PC-3 (cell line): ENCODE measurements around the gene MTCH1. TPM values are rescaled to one million over a fixed set of nuclear protein-coding genes. Genes with fewer than 3 reads are reported as not detected.

Experiments used
- ATAC-seq: fragments of 200-7000 bp; cut with Tn5 transposase; 2 replicates; pipeline ENCODE4 v1.9.1; 2020; ENCODE audit warnings: mild to moderate bottlenecking, moderate library complexity
- BruUV-seq: library from RNA; stranded (reverse); fragments of 400-500 nt; replicated peaks from 2 replicates; lab custom pipeline; 2021; lab: Mats Ljungman, UMichigan
- CTCF ChIA-PET: fragments of 300-600 bp; sonication (Branson Sonifier 250); formaldehyde crosslinking; loops from one replicate; lab custom pipeline; 2022; ENCODE audit warnings: antibody characterized with exemption; lab: Charles Lee
- POLR2A ChIA-PET: fragments of 300-600 bp; sonication (Branson Sonifier 250); formaldehyde crosslinking; loops from one replicate; lab custom pipeline; 2022; ENCODE audit warnings: antibody characterized with exemption; ENCODE audit not compliant: unreplicated experiment; lab: Charles Lee
- DNase-seq: peaks from one replicate; pipeline ENCODE4 v3.0.0-alpha.2; 2015
- H2AFZ ChIP-seq: fragments of 300-600 bp; sonication (generic); 2 replicates; pipeline ENCODE4 v1.6.0; 2016; ENCODE audit warnings: antibody characterized with exemption, low read length
- H3F3A ChIP-seq: fragments of 300-600 bp; sonication (generic); one replicate; pipeline ENCODE4 v1.6.0; 2017; ENCODE audit warnings: antibody characterized with exemption, low read length, control low read depth, mild to moderate bottlenecking; ENCODE audit not compliant: unreplicated experiment
- H3K27ac ChIP-seq: fragments of 300-600 bp; sonication (generic); 2 replicates; pipeline ENCODE4 v1.5.1; 2016; ENCODE audit warnings: mild to moderate bottlenecking, low read length
- H3K27me3 ChIP-seq: fragments of 300-600 bp; sonication (generic); 2 replicates; pipeline ENCODE4 v1.6.1; 2016; ENCODE audit warnings: low read length, mixed read lengths
- H3K36me3 ChIP-seq: fragments of 300-600 bp; sonication (generic); 2 replicates; pipeline ENCODE4 v1.6.1; 2016; ENCODE audit warnings: low read depth, mixed run types, low read length, mixed read lengths
- H3K4me1 ChIP-seq: fragments of 300-600 bp; sonication (generic); 2 replicates; pipeline ENCODE4 v1.5.1; 2016; ENCODE audit warnings: low read length; ENCODE audit not compliant: insufficient read depth
- H3K4me2 ChIP-seq: fragments of 300-600 bp; sonication (generic); 2 replicates; pipeline ENCODE4 v1.6.0; 2016; ENCODE audit warnings: low read length
- H3K4me3 ChIP-seq: fragments of 300-600 bp; sonication (generic); 2 replicates; pipeline ENCODE4 v1.5.1; 2016; ENCODE audit warnings: mild to moderate bottlenecking, low read length, mixed read lengths
- H3K79me2 ChIP-seq: fragments of 300-600 bp; sonication (generic); 2 replicates; pipeline ENCODE4 v1.6.1; 2017; ENCODE audit warnings: low read length, mixed read lengths
- H3K9ac ChIP-seq: fragments of 300-600 bp; sonication (generic); 2 replicates; pipeline ENCODE4 v1.6.0; 2016; ENCODE audit warnings: mild to moderate bottlenecking, low read length
- H3K9me2 ChIP-seq: fragments of 300-600 bp; sonication (generic); replicated peaks from 2 replicates; pipeline ENCODE4 v1.6.1; 2016; ENCODE audit warnings: mixed run types, low read length, mixed read lengths
- H3K9me3 ChIP-seq: fragments of 300-600 bp; sonication (generic); 2 replicates; pipeline ENCODE4 v1.6.1; 2016; ENCODE audit warnings: low read length, mixed read lengths
- H4K20me1 ChIP-seq: fragments of 300-600 bp; sonication (generic); 2 replicates; pipeline ENCODE4 v1.6.1; 2016; ENCODE audit warnings: low read length, mixed read lengths
- CTCF ChIP-seq: fragments of 300-600 bp; sonication (generic); conservative IDR thresholded peaks from 2 replicates; pipeline ENCODE4 v1.5.1; 2017; ENCODE audit warnings: antibody characterized with exemption, low read depth, mild to moderate bottlenecking, low read length
- EZH2 ChIP-seq: fragments of 300-600 bp; sonication (generic); IDR thresholded peaks from one replicate; pipeline ENCODE4 v1.6.1; 2017; ENCODE audit warnings: antibody characterized with exemption, mild to moderate bottlenecking, low read length; ENCODE audit not compliant: unreplicated experiment
- EZH2phosphoT487 ChIP-seq: fragments of 300-600 bp; sonication (generic); IDR thresholded peaks from 2 replicates; pipeline ENCODE4 v1.6.1; 2018; ENCODE audit warnings: mild to moderate bottlenecking, antibody characterized with exemption, low read length, borderline replicate concordance
- intact Hi-C: fragments of 100-400 bp; cut with micrococcal nuclease; formaldehyde crosslinking; loops from 2 replicates; pipeline ENCODE4 v1.9.0; 2023
- total RNA-seq: library from RNA; depleted of rRNA; stranded (reverse); fragments of >200 nt; gene quantifications from 2 replicates; pipeline ENCODE4 v1.2.3, GENCODE V29; 2014

Gene MTCH1
- total RNA-seq, 1 experiment from 2014 or later, result 253 TPM

DNA sequence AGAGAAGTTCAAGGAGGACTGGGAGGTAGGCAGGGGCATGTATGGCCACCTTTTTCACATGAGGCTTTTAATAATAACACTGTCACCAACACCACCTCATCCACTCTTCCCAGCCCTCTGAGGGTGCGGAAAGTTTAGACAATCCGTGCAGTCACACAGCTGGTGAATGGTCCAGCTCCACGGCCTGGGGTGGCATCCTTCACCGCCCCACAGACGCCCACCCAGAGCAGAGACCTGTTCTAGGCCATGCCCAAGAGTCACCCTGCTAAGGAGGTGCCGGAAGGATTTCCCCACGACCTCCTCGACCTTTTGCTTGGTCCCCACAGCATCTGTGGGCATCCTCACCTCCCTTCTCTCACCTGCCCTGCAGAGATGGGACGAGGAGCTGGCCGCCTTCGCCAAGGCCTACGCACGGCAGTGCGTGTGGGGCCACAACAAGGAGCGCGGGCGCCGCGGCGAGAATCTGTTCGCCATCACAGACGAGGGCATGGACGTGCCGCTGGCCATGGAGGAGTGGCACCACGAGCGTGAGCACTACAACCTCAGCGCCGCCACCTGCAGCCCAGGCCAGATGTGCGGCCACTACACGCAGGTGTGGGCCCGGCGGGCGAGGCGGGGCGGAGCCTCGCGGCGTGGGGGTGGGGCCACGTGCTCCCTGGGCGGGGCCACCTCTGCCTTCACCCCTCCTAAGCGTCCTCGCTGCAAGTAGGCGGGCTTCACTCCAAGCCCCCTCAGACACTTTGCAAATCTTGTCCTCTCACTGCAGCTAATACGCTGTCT, 27.0 kb downstream of the MTCH1 start:
- ATAC-seq, result no peak
- Histone ChIP-seq H3K27ac (no peak overlapping the region), H3K4me2 (no peak overlapping the region), H4K20me1 (no peaks in the 10 kb centered on the region), H3K27me3 (no peaks in the 10 kb centered on the region), H3K9me3 (no peaks in the 10 kb centered on the region), H3K79me2 (no peaks in the 10 kb centered on the region), H3K9me2 (no peaks in the 10 kb centered on the region), H3F3A (no peaks in the 10 kb centered on the region), H3K4me3 (no peak overlapping the region), H2AFZ (no peak overlapping the region), H3K4me1 (peaks cover 26% of the 10 kb centered on the region), H3K9ac (no peak overlapping the region), H3K36me3 (no peaks in the 10 kb centered on the region)
- CTCF ChIA-PET, result no interaction called here
- no peak for DNase-seq
- TF ChIP-seq EZH2phosphoT487, result no peak
- TF ChIP-seq CTCF, result no peak
- no peak for TF ChIP-seq EZH2
- no TSS peak for BruUV-seq
- intact Hi-C loops, result loop anchor here (5.0 kb wide), 1 partner anchor 47 kb away; no protein-coding TSS in a partner anchor
- POLR2A ChIA-PET, result no interaction called here

DNA sequence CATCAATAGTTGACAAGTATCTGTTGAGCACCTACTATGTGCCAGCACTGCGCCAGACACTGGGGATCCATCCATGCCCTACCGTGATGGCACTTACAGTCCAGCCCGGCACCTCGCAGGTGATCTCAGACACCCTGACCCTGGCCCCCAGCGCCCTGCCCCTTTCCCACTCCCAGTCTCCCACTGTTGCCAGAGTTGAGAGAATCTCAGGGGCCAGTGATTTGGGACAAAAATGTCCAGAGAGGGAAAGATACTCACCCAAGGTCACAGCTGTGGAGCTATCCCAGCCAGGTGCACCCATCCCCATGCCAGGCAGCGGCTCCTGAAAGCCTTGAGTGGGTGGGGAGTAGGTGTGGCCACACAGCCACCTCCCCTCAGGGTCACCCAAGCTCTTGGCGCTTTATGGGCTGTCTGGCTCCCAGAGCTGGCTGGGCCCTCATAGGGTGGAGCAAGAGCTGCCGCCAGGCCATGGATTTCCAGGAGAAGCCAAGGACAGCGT, 28.2 kb downstream of the MTCH1 start:
- ATAC-seq (no peak), DNase-seq (no peak)
- intact Hi-C loops, result loop anchor here (5.0 kb wide), 1 partner anchor 46 kb away; no protein-coding TSS in a partner anchor
- Histone ChIP-seq H3K9ac (no peak overlapping the region), H2AFZ (no peak overlapping the region), H3F3A (no peaks in the 10 kb centered on the region), H3K9me2 (no peaks in the 10 kb centered on the region), H3K27ac (no peak overlapping the region), H3K27me3 (no peaks in the 10 kb centered on the region), H4K20me1 (no peaks in the 10 kb centered on the region), H3K79me2 (no peaks in the 10 kb centered on the region), H3K36me3 (no peaks in the 10 kb centered on the region), H3K4me3 (no peak overlapping the region), H3K4me1 (peaks cover 26% of the 10 kb centered on the region), H3K4me2 (no peak overlapping the region), H3K9me3 (no peaks in the 10 kb centered on the region)
- ChIA-PET POLR2A (no interaction called here), CTCF (no interaction called here)
- no peak for TF ChIP-seq EZH2phosphoT487
- no peak for TF ChIP-seq CTCF
- TF ChIP-seq EZH2, result no peak
- BruUV-seq, result no TSS peak

GRCh38 chr6:36956446-36956820, 29.6 kb downstream of the MTCH1 start:
- POLR2A ChIA-PET, result interaction anchor here (0.6 kb wide), 1 partner anchor 213 kb away, joined by 33 read pairs; the partner anchor contains the start of gene PIM1
- peaks cover 30% of the 10 kb centered on the region for H3K4me1 ChIP-seq
- no peak overlapping the region for H3K4me3 ChIP-seq
- no peaks in the 10 kb centered on the region for H3K9me2 ChIP-seq
- H3K27me3 ChIP-seq, result no peaks in the 10 kb centered on the region
- no TSS peak for BruUV-seq
- TF ChIP-seq CTCF (no peak), EZH2phosphoT487 (no peak), EZH2 (no peak)
- DNase-seq (no peak), ATAC-seq (no peak)
- no peaks in the 10 kb centered on the region for H3K9me3 ChIP-seq
- no peak overlapping the region for H3K27ac ChIP-seq
- H2AFZ ChIP-seq, result no peak overlapping the region
- CTCF ChIA-PET, result interaction anchor here (1.4 kb wide), 1 partner anchor 42 kb away, joined by 6 read pairs; no protein-coding TSS in a partner anchor
- H3F3A ChIP-seq, result no peaks in the 10 kb centered on the region
- no peak overlapping the region for H3K9ac ChIP-seq
- H4K20me1 ChIP-seq, result no peaks in the 10 kb centered on the region
- H3K79me2 ChIP-seq, result no peaks in the 10 kb centered on the region
- no peak overlapping the region for H3K4me2 ChIP-seq
- intact Hi-C loops, result loop anchor here (5.0 kb wide), 1 partner anchor 44 kb away; no protein-coding TSS in a partner anchor
- H3K36me3 ChIP-seq, result no peaks in the 10 kb centered on the region
